Subcutaneous adipose tissue (tissue), 4 donors: ENCODE data around the gene OTULINL. TPM values are rescaled to one million over a fixed set of nuclear protein-coding genes. Genes with fewer than 3 reads are reported as not detected.

Experiments used
- total RNA-seq, 4 donors: library from RNA; depleted of rRNA; stranded (reverse); fragments of >200 nt; gene quantifications; one replicate each; pipeline ENCODE4 v1.1.0, GENCODE V29; 2016
- TF ChIP-seq, protein P1 (sequence below): fragments of 450-650 bp; IDR thresholded peaks from one replicate; pipeline ENCODE4 v1.5.1; 2016; ENCODE audit warnings: low read depth, mild to moderate bottlenecking, control low read depth, antibody characterized with exemption, moderate library complexity

OTULINL gene
- total RNA-seq, 4 donors from 2014 or later: 3.2 to 21.6 (median 17.7) TPM

DNA sequence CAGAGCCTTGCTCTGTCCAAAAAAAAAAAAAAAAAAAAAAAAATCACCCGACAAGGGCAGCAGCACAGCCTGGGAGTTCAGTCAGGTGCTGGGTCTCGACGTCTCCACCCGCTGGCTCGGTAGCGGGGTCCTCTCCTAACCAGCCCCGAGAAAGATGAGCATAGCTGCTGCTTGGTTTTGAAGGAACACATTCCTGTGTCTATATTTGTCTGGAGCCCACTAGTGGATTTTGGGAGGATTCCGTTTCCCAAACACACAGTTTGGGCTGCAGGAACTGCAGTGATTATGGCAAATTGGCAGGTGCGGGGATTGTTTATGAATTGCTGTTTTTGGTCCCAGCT lies 1.2 kb downstream of the OTULINL start:
- TF ChIP-seq, protein P1, sequence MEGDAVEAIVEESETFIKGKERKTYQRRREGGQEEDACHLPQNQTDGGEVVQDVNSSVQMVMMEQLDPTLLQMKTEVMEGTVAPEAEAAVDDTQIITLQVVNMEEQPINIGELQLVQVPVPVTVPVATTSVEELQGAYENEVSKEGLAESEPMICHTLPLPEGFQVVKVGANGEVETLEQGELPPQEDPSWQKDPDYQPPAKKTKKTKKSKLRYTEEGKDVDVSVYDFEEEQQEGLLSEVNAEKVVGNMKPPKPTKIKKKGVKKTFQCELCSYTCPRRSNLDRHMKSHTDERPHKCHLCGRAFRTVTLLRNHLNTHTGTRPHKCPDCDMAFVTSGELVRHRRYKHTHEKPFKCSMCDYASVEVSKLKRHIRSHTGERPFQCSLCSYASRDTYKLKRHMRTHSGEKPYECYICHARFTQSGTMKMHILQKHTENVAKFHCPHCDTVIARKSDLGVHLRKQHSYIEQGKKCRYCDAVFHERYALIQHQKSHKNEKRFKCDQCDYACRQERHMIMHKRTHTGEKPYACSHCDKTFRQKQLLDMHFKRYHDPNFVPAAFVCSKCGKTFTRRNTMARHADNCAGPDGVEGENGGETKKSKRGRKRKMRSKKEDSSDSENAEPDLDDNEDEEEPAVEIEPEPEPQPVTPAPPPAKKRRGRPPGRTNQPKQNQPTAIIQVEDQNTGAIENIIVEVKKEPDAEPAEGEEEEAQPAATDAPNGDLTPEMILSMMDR: no peak

DNA sequence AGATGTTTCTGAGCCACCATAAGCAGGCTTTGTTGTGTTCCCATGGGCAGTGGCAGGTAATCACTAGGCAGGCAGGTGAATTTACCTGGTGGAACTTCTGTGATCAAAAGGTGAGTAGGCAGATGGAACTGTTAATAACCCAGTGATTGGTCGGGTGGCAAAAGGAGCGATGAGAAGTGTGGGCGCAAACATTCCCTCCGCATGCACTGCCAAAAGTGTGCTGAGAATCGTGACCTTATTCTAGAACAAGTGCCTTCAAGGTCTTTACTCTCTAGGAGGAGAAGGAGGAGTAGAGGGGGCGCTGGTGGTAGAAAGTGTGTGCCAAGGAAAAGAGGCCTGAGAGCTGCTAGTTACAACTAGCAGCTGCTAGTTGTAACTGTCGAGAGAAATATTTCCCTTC lies 3.3 kb downstream of the OTULINL start:
- TF ChIP-seq, protein P1: no peak

DNA sequence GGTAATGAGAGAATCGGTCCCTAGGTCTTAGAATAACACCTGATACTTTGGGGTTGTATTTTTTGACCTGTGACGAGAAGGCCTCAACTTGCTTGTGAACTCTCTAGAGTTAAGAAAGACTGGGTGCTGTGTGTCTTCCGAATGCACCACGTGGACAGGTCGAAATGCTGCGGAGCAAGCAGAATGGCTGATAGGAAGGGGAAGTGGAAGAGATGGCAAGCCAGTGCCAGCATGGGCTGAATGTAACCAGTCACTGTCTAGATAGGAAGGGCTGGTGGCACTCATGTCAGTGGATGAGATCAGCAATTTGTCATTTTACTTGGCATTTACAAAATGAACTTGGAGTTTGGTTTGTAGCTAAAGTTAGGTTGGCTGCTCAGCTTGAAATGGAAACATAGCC lies 5.6 kb downstream of the OTULINL start:
- TF ChIP-seq, protein P1: no peak

DNA sequence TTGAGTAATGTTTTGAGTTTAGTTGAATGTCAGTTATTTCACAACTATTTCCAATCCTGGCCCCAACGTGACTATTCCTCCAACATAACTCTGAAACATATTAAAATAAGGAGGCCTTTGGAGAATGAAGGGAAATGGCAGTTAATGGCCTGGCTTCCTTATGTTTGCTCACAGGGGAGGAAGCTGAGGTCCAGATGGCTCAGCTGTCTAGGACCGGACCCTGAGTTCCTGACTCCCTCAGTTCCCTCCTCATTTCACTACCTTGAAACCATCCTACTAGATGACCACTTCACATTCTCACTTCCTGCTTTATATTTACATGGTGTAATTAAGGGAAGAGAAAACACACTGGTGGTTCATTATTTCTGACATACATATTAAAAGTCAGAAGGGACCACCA lies 6.6 kb downstream of the OTULINL start:
- TF ChIP-seq, protein P1: no peak

DNA sequence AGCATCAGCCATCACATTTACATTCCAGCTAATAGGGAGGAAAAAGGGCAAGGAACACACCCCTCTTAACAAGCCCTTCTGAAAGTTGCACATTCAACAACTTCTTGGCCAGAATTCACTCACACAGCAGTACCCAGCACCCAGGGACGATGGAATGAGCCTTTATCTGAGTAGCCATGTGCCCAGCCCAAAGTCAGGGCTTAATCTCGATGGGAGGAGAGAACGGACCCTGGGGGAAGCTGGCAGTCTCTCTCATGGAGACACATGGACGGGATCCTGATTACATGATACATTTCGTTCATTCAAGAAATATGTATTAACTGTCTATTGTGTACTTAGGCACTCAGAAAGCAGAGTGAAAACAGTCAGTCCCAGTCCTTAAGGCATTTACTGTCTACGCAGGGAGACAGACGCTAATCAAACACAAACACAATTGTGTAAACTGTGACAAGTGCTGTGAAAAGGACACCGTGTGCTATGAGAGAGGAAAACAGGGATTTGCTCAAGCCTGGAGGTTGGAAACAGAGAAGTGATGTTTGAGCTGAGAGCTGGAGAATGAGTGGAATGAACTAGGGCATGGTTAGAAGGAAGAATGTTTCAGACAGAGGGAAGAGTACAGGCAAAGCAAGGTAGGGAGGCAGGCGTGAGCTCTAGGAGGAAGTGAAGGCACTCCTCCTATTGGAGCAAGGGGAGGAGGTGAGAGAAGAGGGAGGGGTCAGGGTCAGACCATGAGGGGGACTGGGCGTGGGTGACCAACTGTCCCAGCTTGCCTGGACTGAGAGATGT lies 7.4 kb downstream of the OTULINL start:
- TF ChIP-seq, protein P1: no peak

DNA sequence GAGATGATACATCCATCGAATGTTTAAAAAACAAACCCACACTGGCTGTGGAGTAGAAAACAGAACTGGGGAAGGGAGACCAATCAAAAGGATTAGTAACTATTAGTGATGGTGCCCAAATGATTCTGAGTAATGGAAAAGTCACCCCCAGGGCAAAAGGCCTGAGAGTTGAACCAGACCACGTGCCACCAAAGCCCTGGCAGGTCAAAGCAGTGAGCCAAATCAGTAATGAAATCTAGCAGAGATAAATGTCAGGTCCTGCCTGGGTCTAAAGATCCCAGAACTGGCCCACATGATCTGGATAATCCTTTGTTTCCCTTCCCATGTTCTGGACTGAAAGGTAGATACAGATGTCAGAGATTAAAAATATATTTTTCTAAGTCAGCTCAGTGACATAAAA lies 9.4 kb downstream of the OTULINL start:
- TF ChIP-seq, protein P1: no peak

DNA sequence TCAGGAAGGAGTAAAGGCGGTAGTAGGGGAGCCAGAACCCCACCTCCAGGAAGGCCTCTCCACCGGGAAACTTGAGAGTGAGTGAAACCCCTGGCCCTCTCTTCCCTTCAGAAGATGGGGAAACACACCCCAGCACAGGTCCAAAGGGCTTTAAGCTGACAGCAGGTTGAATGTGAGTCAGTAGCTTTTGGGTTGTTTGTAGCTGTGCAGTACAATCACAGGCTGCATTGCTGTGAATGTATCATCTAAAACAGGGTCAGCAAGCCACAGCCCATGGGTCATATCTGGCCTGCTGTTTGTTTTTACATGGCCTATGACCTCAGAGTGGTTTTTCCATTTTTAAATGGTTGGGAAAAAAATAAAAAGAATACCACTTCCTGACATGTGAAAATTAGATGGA lies 10.0 kb downstream of the OTULINL start:
- TF ChIP-seq, protein P1: no peak
